OCI-LY3 (cell line): ENCODE results near the gene CMIP.

Experiments
- CTCF ChIP-seq: fragments of 200-600, 300-600 bp; sonication (generic); IDR thresholded peaks from 2 replicates; pipeline ENCODE4 v1.5.1; 2014; ENCODE audit warnings: antibody characterized with exemption, low read length, low read depth
- EZH2phosphoT487 ChIP-seq: fragments of 200-600 bp; shearing (Covaris generic); IDR thresholded peaks from 2 replicates; pipeline ENCODE4 v1.6.1; 2018; ENCODE audit warnings: antibody characterized with exemption, mixed run types, low read depth

GRCh38 chr16:81442220-81442915 lies 2.2 kb upstream of the CMIP start:
- TF ChIP-seq CTCF, result no peak
- TF ChIP-seq EZH2phosphoT487, result no peak
